Measurements from ENCODE around the gene DGKA. TPM values are rescaled to one million over a fixed set of nuclear protein-coding genes. Genes with fewer than 3 reads are reported as not detected.

The DGKA gene
- total RNA-seq, 2 donors from 2014 or later, result 343 to 396 TPM

DNA sequence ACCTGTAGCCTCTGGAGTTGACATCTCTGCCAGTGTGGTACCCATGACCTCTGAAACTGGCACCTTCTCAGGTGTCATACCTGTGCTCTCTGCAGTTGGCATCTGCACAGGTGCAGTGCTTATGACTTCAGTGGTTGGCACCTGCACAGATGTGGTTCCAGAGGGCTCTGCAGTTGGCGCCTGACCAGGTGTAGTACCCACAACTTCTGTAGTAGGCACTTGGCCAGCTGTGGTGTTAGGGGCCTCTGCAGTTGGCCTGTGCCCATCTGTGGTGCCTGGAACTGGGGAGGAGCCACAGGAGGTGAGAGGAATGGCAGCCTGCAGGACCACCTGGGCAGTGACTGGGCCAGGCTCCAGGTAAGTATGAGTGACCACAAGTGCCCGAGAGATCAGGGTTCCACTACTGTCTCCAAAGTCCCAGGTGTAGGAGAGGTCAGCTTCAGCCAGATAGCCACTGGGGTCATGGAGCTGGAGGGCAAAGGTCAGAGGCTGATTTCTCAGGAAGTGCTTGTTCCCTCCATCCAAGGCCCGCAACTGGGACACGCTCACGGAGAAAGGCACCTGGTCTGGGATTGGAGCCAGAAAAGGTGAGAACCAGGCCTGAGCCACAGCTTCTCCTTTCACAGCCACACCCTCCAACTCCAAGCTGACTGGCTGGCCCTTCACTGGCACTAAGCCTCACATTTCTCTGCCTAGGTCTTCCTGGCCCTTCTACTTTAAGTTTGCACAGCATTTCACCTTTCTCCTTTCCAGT, 26.3 kb downstream of the DGKA start:
- no peak for DNase-seq
- ATAC-seq (replicated peaks in 1 of 2), result no peak
- Mint-ChIP-seq H3K36me3 (ENCODE audit: insufficient read depth in 2 of 2) (peaks cover 5 to 8% of the 10 kb centered on the region in 2 donors), H3K27me3 (ENCODE audit: low read depth) (no peaks in the 10 kb centered on the region), H3K4me1 (ENCODE audit: low read depth) (peaks cover 20% of the 10 kb centered on the region), H3K4me3 (no peak overlapping the region), H3K9me3 (no peaks in the 10 kb centered on the region), H3K27ac (peak overlapping the region; percentile 7)

GRCh38 chr12:55963760-55964159, 32.8 kb downstream of the DGKA start:
- H3K4me1 Mint-ChIP-seq (ENCODE audit: low read depth), result peaks cover 33% of the 10 kb centered on the region
- ATAC-seq (replicated peaks in 1 of 2), result no peak
- peaks cover 8 to 10% of the 10 kb centered on the region in 2 donors for H3K36me3 Mint-ChIP-seq (ENCODE audit: insufficient read depth in 2 of 2)
- H3K27ac Mint-ChIP-seq, result no peak overlapping the region
- no peaks in the 10 kb centered on the region for H3K9me3 Mint-ChIP-seq
- DNase-seq, result no peak
- no peak overlapping the region for H3K4me3 Mint-ChIP-seq
- no peaks in the 10 kb centered on the region for H3K27me3 Mint-ChIP-seq (ENCODE audit: low read depth)

DNA sequence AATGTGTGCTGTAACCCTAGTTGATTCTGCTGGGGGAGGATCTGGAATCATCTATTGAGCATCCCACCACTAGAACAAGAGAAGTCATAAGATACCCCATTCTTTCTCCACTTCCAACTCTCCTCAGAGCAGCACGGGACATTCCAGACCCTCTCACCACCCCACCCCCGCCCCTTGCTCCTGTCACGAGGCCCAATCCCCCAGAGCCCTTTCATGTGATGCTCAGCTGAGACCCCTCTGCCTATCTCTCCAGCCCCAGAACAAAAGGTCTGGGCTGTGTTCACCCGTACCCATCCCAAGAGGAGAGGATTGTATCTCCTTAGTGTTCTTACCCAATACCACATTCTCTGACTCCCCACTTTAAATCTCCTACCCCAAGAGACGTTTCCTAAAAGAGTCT, 34.3 kb downstream of the DGKA start:
- Mint-ChIP-seq H3K4me1 (ENCODE audit: low read depth) (peaks cover 37% of the 10 kb centered on the region), H3K36me3 (ENCODE audit: insufficient read depth in 2 of 2) (peaks cover 9 to 11% of the 10 kb centered on the region in 2 donors), H3K4me3 (peak overlapping the region; percentile 99 to 100), H3K27me3 (ENCODE audit: low read depth) (no peaks in the 10 kb centered on the region), H3K9me3 (no peaks in the 10 kb centered on the region), H3K27ac (no peak overlapping the region)
- ATAC-seq (replicated peaks in 1 of 2), result no peak
- no peak for DNase-seq

DNA sequence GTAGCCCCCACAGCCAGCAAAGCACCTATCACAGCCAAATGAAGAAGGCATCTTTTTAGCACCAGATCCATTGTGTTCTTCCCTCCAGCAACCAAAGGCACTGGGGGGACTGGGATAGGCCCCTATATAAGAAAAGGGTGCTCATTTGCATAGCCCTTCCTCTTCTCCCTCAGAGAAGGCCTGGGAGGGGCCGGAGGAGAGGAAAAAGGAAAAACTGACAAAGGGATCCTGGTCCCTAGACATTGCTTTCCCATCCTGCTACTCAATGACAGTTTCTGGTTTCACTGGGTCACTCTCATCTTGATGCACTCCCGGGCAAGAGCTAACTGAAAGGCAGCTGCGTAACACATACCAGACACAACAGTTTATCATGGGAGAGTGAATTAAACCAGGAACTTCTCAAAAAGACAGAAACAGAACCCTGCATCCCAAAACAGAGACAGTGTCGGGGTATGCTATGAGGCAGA, 35.0 kb downstream of the DGKA start, which contains the start of gene PMEL:
PMEL (minus strand) TSS at position 102 of the 467 bp plus-strand sequence; CDS start at position 71, 31 bp downstream.
- H3K27ac Mint-ChIP-seq, result peak within 1 kb of the TSS; percentile 82

GRCh38 chr12:55966408-55967281, 35.7 kb downstream of the DGKA start, which contains the start of gene CDK2:
Gene CDK2 (plus strand): TSS chr12:55966830. CDS start chr12:55967009, 179 bp downstream.
- ATAC-seq (replicated peaks in 1 of 2) (peak; percentile 96), DNase-seq (peak; percentile 95)
- peak within 1 kb of the TSS; percentile 82 for H3K27ac Mint-ChIP-seq
- no peaks in the 10 kb centered on the region for H3K27me3 Mint-ChIP-seq (ENCODE audit: low read depth)
- peak within 1 kb of the TSS; percentile 99 to 100 for H3K4me3 Mint-ChIP-seq
- H3K9me3 Mint-ChIP-seq, result no peaks in the 10 kb centered on the region
- H3K36me3 Mint-ChIP-seq (ENCODE audit: insufficient read depth in 2 of 2), result peaks cover 11 to 16% of the 10 kb centered on the region in 2 donors
- peaks cover 37% of the 10 kb centered on the region for H3K4me1 Mint-ChIP-seq (ENCODE audit: low read depth)

More for the DNA sequence above, 35.0 kb downstream of the DGKA start, which contains the start of gene PMEL:
- H3K27me3 Mint-ChIP-seq (ENCODE audit: low read depth), result no peaks in the 10 kb centered on the region
- H3K9me3 Mint-ChIP-seq, result no peaks in the 10 kb centered on the region
- ATAC-seq (replicated peaks in 1 of 2) (no peak), DNase-seq (no peak)
- peaks cover 11 to 12% of the 10 kb centered on the region in 2 donors for H3K36me3 Mint-ChIP-seq (ENCODE audit: insufficient read depth in 2 of 2)
- H3K4me1 Mint-ChIP-seq (ENCODE audit: low read depth), result peaks cover 37% of the 10 kb centered on the region
- H3K4me3 Mint-ChIP-seq, result peak within 1 kb of the TSS; percentile 99 to 100

- Mint-ChIP-seq H3K27ac (no peak overlapping the region), H3K9me3 (no peaks in the 10 kb centered on the region), H3K36me3 (ENCODE audit: insufficient read depth in 2 of 2) (peaks cover 11 to 16% of the 10 kb centered on the region in 2 donors), H3K4me1 (ENCODE audit: low read depth) (peaks cover 37% of the 10 kb centered on the region), H3K27me3 (ENCODE audit: low read depth) (no peaks in the 10 kb centered on the region), H3K4me3 (no peak overlapping the region)
- ATAC-seq (replicated peaks in 1 of 2) (no peak), DNase-seq (no peak)
Measured at GRCh38 chr12:55969356-55969755, 38.4 kb downstream of the DGKA start.

DNA sequence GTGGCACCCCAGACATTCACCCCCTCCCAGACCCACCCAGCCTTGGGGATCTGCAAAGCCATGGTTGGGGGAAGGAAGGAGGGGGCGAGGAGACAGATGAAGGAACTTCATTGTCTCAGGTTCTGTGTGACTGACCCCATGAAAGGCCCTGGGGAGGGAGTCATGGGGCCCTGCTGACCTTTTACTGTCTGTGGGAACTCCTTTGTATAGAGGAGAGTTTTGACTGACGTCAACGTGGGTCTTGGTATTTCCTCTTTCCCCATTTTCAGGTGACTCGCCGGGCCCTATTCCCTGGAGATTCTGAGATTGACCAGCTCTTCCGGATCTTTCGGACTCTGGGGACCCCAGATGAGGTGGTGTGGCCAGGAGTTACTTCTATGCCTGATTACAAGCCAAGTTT, 39.8 kb downstream of the DGKA start:
- H3K9me3 Mint-ChIP-seq, result no peaks in the 10 kb centered on the region
- H3K27me3 Mint-ChIP-seq (ENCODE audit: low read depth), result no peaks in the 10 kb centered on the region
- DNase-seq (no peak), ATAC-seq (replicated peaks in 1 of 2) (no peak)
- H3K4me3 Mint-ChIP-seq, result no peak overlapping the region
- H3K27ac Mint-ChIP-seq, result no peak overlapping the region
- peaks cover 31% of the 10 kb centered on the region for H3K4me1 Mint-ChIP-seq (ENCODE audit: low read depth)
- H3K36me3 Mint-ChIP-seq (ENCODE audit: insufficient read depth in 2 of 2), result peaks cover 11 to 16% of the 10 kb centered on the region in 2 donors

DNA sequence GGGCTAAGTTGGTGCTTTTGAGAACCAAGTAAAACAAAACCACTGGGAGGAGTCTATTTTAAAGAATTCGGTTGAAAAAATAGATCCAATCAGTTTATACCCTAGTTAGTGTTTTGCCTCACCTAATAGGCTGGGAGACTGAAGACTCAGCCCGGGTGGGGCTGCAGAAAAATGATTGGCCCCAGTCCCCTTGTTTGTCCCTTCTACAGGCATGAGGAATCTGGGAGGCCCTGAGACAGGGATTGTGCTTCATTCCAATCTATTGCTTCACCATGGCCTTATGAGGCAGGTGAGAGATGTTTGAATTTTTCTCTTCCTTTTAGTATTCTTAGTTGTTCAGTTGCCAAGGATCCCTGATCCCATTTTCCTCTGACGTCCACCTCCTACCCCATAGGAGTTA, 41.1 kb downstream of the DGKA start:
- Mint-ChIP-seq H3K9me3 (no peaks in the 10 kb centered on the region), H3K27ac (no peak overlapping the region), H3K27me3 (ENCODE audit: low read depth) (no peaks in the 10 kb centered on the region), H3K4me1 (ENCODE audit: low read depth) (peaks cover 25% of the 10 kb centered on the region), H3K4me3 (no peak overlapping the region), H3K36me3 (ENCODE audit: insufficient read depth in 2 of 2) (peaks cover 10 to 16% of the 10 kb centered on the region in 2 donors)
- ATAC-seq (replicated peaks in 1 of 2) (no peak), DNase-seq (no peak)

DNA sequence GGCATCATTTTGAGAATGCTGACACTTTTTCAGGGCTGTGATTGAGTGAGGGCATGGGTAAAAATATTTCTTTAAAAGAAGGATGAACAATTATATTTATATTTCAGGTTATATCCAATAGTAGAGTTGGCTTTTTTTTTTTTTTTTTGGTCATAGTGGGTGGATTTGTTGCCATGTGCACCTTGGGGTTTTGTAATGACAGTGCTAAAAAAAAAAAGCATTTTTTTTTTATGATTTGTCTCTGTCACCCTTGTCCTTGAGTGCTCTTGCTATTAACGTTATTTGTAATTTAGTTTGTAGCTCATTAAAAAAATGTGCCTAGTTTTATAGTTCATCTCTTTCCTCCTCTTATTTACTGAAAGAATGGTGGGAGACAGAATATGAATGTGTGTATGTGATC, 41.5 kb downstream of the DGKA start:
- DNase-seq (no peak), ATAC-seq (replicated peaks in 1 of 2) (no peak)
- peaks cover 9 to 16% of the 10 kb centered on the region in 2 donors for H3K36me3 Mint-ChIP-seq (ENCODE audit: insufficient read depth in 2 of 2)
- no peaks in the 10 kb centered on the region for H3K27me3 Mint-ChIP-seq (ENCODE audit: low read depth)
- H3K4me3 Mint-ChIP-seq, result no peak overlapping the region
- no peak overlapping the region for H3K27ac Mint-ChIP-seq
- H3K4me1 Mint-ChIP-seq (ENCODE audit: low read depth), result peaks cover 24% of the 10 kb centered on the region
- no peaks in the 10 kb centered on the region for H3K9me3 Mint-ChIP-seq

GRCh38 chr12:55972911-55973598, 42.1 kb downstream of the DGKA start:
- no peaks in the 10 kb centered on the region for H3K9me3 Mint-ChIP-seq
- H3K4me1 Mint-ChIP-seq (ENCODE audit: low read depth), result peaks cover 18% of the 10 kb centered on the region
- ATAC-seq (replicated peaks in 1 of 2) (no peak), DNase-seq (peak in 1 of 2 donors; percentile 9)
- H3K4me3 Mint-ChIP-seq, result no peak overlapping the region
- peaks cover 3 to 10% of the 10 kb centered on the region in 2 donors for H3K36me3 Mint-ChIP-seq (ENCODE audit: insufficient read depth in 2 of 2)
- no peak overlapping the region for H3K27ac Mint-ChIP-seq
- H3K27me3 Mint-ChIP-seq (ENCODE audit: low read depth), result no peaks in the 10 kb centered on the region

DNA sequence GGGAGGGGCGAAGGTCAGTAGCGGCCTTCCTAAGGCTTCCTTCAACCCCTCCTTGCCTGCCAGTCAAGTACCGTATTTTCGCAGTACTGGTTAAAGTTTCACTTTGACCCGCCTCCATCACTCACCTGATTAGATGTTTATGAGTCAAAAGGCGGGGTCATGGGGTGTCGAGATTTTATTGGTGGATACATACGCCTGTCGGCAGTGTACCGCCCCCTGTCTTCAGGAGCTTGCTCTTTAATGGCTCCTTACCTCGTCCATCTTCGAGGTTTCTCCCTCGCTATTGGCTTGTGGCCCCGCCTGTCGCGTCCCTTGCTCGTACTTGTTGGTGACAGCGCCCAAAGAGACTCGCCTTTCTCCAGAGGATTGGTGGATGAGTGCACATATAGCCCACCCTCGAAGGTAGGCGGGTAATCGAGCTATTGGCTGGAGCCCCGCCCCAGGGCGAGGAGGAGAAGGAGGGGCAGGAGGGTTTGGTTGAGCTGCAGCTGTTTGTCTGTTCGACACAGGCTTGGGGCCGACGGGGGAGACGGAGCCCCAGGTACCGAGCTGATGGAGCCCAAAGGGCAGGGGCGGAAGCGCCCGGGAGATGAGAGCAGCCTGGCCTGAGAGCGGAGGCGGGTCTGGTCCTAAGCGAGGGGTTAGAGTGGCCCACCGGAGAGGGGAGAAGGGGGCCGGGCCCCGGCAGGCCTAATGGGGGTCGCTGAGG, 42.8 kb downstream of the DGKA start, which contains the start of gene RAB5B:
RAB5B (plus strand) TSS at position 480 of the 709 bp plus-strand sequence. CDS start 12,883 bp downstream, outside the sequence.
- H3K27me3 Mint-ChIP-seq (ENCODE audit: low read depth), result no peaks in the 10 kb centered on the region
- no peak within 1 kb of the TSS for H3K4me3 Mint-ChIP-seq
- H3K4me1 Mint-ChIP-seq (ENCODE audit: low read depth), result peaks cover 11% of the 10 kb centered on the region
- H3K36me3 Mint-ChIP-seq (ENCODE audit: insufficient read depth in 2 of 2), result peaks cover 1 to 8% of the 10 kb centered on the region in 2 donors
- DNase-seq (peak; percentile 96 to 99), ATAC-seq (replicated peaks in 1 of 2) (peak; percentile 91 to 92)
- no peak within 1 kb of the TSS for H3K27ac Mint-ChIP-seq
- H3K9me3 Mint-ChIP-seq, result no peaks in the 10 kb centered on the region

DNA sequence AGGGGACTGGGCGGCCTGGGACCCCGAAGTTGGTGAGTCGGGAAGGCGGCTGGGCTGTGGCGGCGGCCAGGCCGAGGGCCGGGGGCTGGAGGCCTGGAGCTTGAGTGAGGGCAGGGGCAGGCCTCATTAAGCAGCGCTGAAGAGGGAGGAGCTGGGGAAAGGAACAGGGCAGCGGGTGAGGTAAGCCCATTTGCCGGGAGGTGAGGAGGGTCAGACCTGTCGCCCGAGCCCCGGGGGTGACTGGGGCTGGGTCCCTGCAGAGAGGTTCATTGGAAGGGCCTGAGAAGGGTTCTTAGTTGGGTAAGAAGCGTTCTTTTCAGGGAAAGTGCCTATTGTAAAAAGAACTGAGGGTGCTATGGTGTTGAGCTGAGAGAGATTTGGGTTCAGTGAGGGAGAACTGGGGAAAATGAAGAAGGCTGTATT, 43.4 kb downstream of the DGKA start:
- peaks cover 0 to 10% of the 10 kb centered on the region in 2 donors for H3K36me3 Mint-ChIP-seq (ENCODE audit: insufficient read depth in 2 of 2)
- ATAC-seq (replicated peaks in 1 of 2) (peak; percentile 19 to 30), DNase-seq (peak; percentile 59 to 60)
- H3K4me3 Mint-ChIP-seq, result no peak overlapping the region
- H3K4me1 Mint-ChIP-seq (ENCODE audit: low read depth), result peaks cover 7% of the 10 kb centered on the region
- no peaks in the 10 kb centered on the region for H3K9me3 Mint-ChIP-seq
- no peaks in the 10 kb centered on the region for H3K27me3 Mint-ChIP-seq (ENCODE audit: low read depth)
- H3K27ac Mint-ChIP-seq, result no peak overlapping the region

All from activated T-cell treated with anti-CD3 and anti-CD28 coated beads, Interleukin-2, amount 50 U/mL, for 72 hours (primary cell).